ENCODE results near the gene B3GALNT2. TPM values are rescaled to one million over a fixed set of nuclear protein-coding genes. Genes with fewer than 3 reads are reported as not detected.

The B3GALNT2 gene
- total and polyA plus RNA-seq, 5 donors from 2014 or later, result 1.5 to 6.6 (median 4.8) TPM

- Histone ChIP-seq H3K9me3 (ENCODE audit: control insufficient read depth in 2 of 2, low read length in 2 of 2) (no peaks in the 10 kb centered on the region), H3K27ac (ENCODE audit: insufficient read depth, low read length, poor library complexity, severe bottlenecking) (no peak overlapping the region), H3K27me3 (ENCODE audit: control insufficient read depth, insufficient read depth, low read length) (no peaks in the 10 kb centered on the region), H3K36me3 (ENCODE audit: control insufficient read depth, insufficient read depth, low read length) (no peaks in the 10 kb centered on the region), H3K4me1 (ENCODE audit: control insufficient read depth, insufficient read depth, low read length, poor library complexity, severe bottlenecking) (peaks cover 14% of the 10 kb centered on the region), H3K4me3 (ENCODE audit: low read depth, low read length) (no peak overlapping the region)
- Mint-ChIP-seq H3K9me3 (no peaks in the 10 kb centered on the region), H3K36me3 (no peaks in the 10 kb centered on the region), H3K4me3 (peak overlapping the region in 1 of 4 donors; percentile 27), H3K27me3 (no peaks in the 10 kb centered on the region), H3K27ac (no peak overlapping the region), H3K4me1 (peaks cover 13 to 21% (median 16%) of the 10 kb centered on the region in 4 donors)
- ATAC-seq (ENCODE audit: low read depth in 2 of 2) (no peak), DNase-seq (no peak)
Observed at GRCh38 chr1:235500971-235501540, 3.2 kb downstream of the B3GALNT2 start.

- Mint-ChIP-seq H3K36me3 (peaks cover 11% of the 10 kb centered on the region), H3K4me1 (peaks cover 10 to 19% (median 14%) of the 10 kb centered on the region in 4 donors), H3K27me3 (no peaks in the 10 kb centered on the region), H3K9me3 (no peaks in the 10 kb centered on the region), H3K4me3 (no peak overlapping the region), H3K27ac (no peak overlapping the region)
- Histone ChIP-seq H3K27me3 (ENCODE audit: control insufficient read depth, insufficient read depth, low read length) (no peaks in the 10 kb centered on the region), H3K9me3 (ENCODE audit: control insufficient read depth in 2 of 2, low read length in 2 of 2) (no peaks in the 10 kb centered on the region), H3K27ac (ENCODE audit: insufficient read depth, low read length, poor library complexity, severe bottlenecking) (no peak overlapping the region), H3K4me1 (ENCODE audit: control insufficient read depth, insufficient read depth, low read length, poor library complexity, severe bottlenecking) (peaks cover 9% of the 10 kb centered on the region), H3K4me3 (ENCODE audit: low read depth, low read length) (no peak overlapping the region), H3K36me3 (ENCODE audit: control insufficient read depth, insufficient read depth, low read length) (peaks cover 2% of the 10 kb centered on the region)
- DNase-seq (no peak), ATAC-seq (ENCODE audit: low read depth in 2 of 2) (no peak)
Observed at GRCh38 chr1:235495551-235495950, 8.7 kb downstream of the B3GALNT2 start.

GRCh38 chr1:235495030-235495429 lies 9.2 kb downstream of the B3GALNT2 start:
- H3K9me3 Mint-ChIP-seq, result no peaks in the 10 kb centered on the region
- H3K27me3 Mint-ChIP-seq, result no peaks in the 10 kb centered on the region
- Histone ChIP-seq H3K4me1 (ENCODE audit: control insufficient read depth, insufficient read depth, low read length, poor library complexity, severe bottlenecking) (peaks cover 9% of the 10 kb centered on the region), H3K36me3 (ENCODE audit: control insufficient read depth, insufficient read depth, low read length) (peaks cover 2% of the 10 kb centered on the region), H3K27me3 (ENCODE audit: control insufficient read depth, insufficient read depth, low read length) (no peaks in the 10 kb centered on the region), H3K9me3 (ENCODE audit: control insufficient read depth in 2 of 2, low read length in 2 of 2) (no peaks in the 10 kb centered on the region), H3K27ac (ENCODE audit: insufficient read depth, low read length, poor library complexity, severe bottlenecking) (no peak overlapping the region), H3K4me3 (ENCODE audit: low read depth, low read length) (no peak overlapping the region)
- peaks cover 11% of the 10 kb centered on the region for H3K36me3 Mint-ChIP-seq
- ATAC-seq (ENCODE audit: low read depth in 2 of 2) (no peak), DNase-seq (no peak)
- peaks cover 10 to 19% (median 14%) of the 10 kb centered on the region in 4 donors for H3K4me1 Mint-ChIP-seq
- H3K4me3 Mint-ChIP-seq, result no peak overlapping the region
- no peak overlapping the region for H3K27ac Mint-ChIP-seq

- Histone ChIP-seq H3K36me3 (ENCODE audit: control insufficient read depth, insufficient read depth, low read length) (peaks cover 2% of the 10 kb centered on the region), H3K4me1 (ENCODE audit: control insufficient read depth, insufficient read depth, low read length, poor library complexity, severe bottlenecking) (peaks cover 9% of the 10 kb centered on the region), H3K9me3 (ENCODE audit: control insufficient read depth in 2 of 2, low read length in 2 of 2) (no peaks in the 10 kb centered on the region), H3K27me3 (ENCODE audit: control insufficient read depth, insufficient read depth, low read length) (no peaks in the 10 kb centered on the region), H3K4me3 (ENCODE audit: low read depth, low read length) (no peak overlapping the region), H3K27ac (ENCODE audit: insufficient read depth, low read length, poor library complexity, severe bottlenecking) (no peak overlapping the region)
- Mint-ChIP-seq H3K4me1 (peaks cover 10 to 19% (median 13%) of the 10 kb centered on the region in 4 donors), H3K36me3 (peaks cover 14% of the 10 kb centered on the region), H3K9me3 (no peaks in the 10 kb centered on the region), H3K4me3 (no peak overlapping the region), H3K27me3 (no peaks in the 10 kb centered on the region), H3K27ac (no peak overlapping the region)
- no peak for DNase-seq
- no peak for ATAC-seq (ENCODE audit: low read depth in 2 of 2)
Observed at GRCh38 chr1:235494531-235494930, 9.7 kb downstream of the B3GALNT2 start.

- Mint-ChIP-seq H3K27ac (no peak overlapping the region), H3K27me3 (no peaks in the 10 kb centered on the region), H3K36me3 (peaks cover 15% of the 10 kb centered on the region), H3K4me1 (peaks cover 8 to 19% (median 11%) of the 10 kb centered on the region in 4 donors), H3K4me3 (no peak overlapping the region), H3K9me3 (no peaks in the 10 kb centered on the region)
- Histone ChIP-seq H3K27ac (ENCODE audit: insufficient read depth, low read length, poor library complexity, severe bottlenecking) (no peak overlapping the region), H3K9me3 (ENCODE audit: control insufficient read depth in 2 of 2, low read length in 2 of 2) (no peaks in the 10 kb centered on the region), H3K4me1 (ENCODE audit: control insufficient read depth, insufficient read depth, low read length, poor library complexity, severe bottlenecking) (peaks cover 9% of the 10 kb centered on the region), H3K36me3 (ENCODE audit: control insufficient read depth, insufficient read depth, low read length) (peaks cover 2% of the 10 kb centered on the region), H3K4me3 (ENCODE audit: low read depth, low read length) (no peak overlapping the region), H3K27me3 (ENCODE audit: control insufficient read depth, insufficient read depth, low read length) (no peaks in the 10 kb centered on the region)
- DNase-seq, result no peak
- no peak for ATAC-seq (ENCODE audit: low read depth in 2 of 2)
Observed at GRCh38 chr1:235491644-235492043, 12.6 kb downstream of the B3GALNT2 start.

GRCh38 chr1:235486321-235486720 lies 17.9 kb downstream of the B3GALNT2 start:
- H3K27ac Mint-ChIP-seq, result no peak overlapping the region
- Histone ChIP-seq H3K4me3 (ENCODE audit: low read depth, low read length) (no peak overlapping the region), H3K9me3 (ENCODE audit: control insufficient read depth in 2 of 2, low read length in 2 of 2) (no peaks in the 10 kb centered on the region)

GRCh38 chr1:235485558-235485957 lies 18.7 kb downstream of the B3GALNT2 start:
- Histone ChIP-seq H3K36me3 (ENCODE audit: control insufficient read depth, insufficient read depth, low read length) (peaks cover 9% of the 10 kb centered on the region), H3K27me3 (ENCODE audit: control insufficient read depth, insufficient read depth, low read length) (no peaks in the 10 kb centered on the region), H3K4me1 (ENCODE audit: control insufficient read depth, insufficient read depth, low read length, poor library complexity, severe bottlenecking) (no peaks in the 10 kb centered on the region), H3K27ac (ENCODE audit: insufficient read depth, low read length, poor library complexity, severe bottlenecking) (no peak overlapping the region), H3K9me3 (ENCODE audit: control insufficient read depth in 2 of 2, low read length in 2 of 2) (no peaks in the 10 kb centered on the region), H3K4me3 (ENCODE audit: low read depth, low read length) (no peak overlapping the region)
- Mint-ChIP-seq H3K36me3 (peaks cover 23% of the 10 kb centered on the region), H3K4me3 (no peak overlapping the region), H3K27me3 (no peaks in the 10 kb centered on the region), H3K27ac (no peak overlapping the region), H3K9me3 (peaks cover 0 to 4% (median 0%) of the 10 kb centered on the region in 7 donors), H3K4me1 (peaks cover 0 to 2% (median 0%) of the 10 kb centered on the region in 4 donors)
- ATAC-seq (ENCODE audit: low read depth in 2 of 2) (no peak), DNase-seq (no peak)

More at GRCh38 chr1:235486321-235486720, 17.9 kb downstream of the B3GALNT2 start:
- H3K4me3 Mint-ChIP-seq, result no peak overlapping the region
- peaks cover 23% of the 10 kb centered on the region for H3K36me3 Mint-ChIP-seq
- H3K9me3 Mint-ChIP-seq, result peaks cover 0 to 4% (median 0%) of the 10 kb centered on the region in 7 donors
- H3K27ac ChIP-seq (ENCODE audit: insufficient read depth, low read length, poor library complexity, severe bottlenecking), result no peak overlapping the region
- peaks cover 9% of the 10 kb centered on the region for H3K36me3 ChIP-seq (ENCODE audit: control insufficient read depth, insufficient read depth, low read length)
- DNase-seq, result no peak
- H3K27me3 Mint-ChIP-seq, result no peaks in the 10 kb centered on the region
- H3K4me1 ChIP-seq (ENCODE audit: control insufficient read depth, insufficient read depth, low read length, poor library complexity, severe bottlenecking), result no peaks in the 10 kb centered on the region
- no peaks in the 10 kb centered on the region for H3K27me3 ChIP-seq (ENCODE audit: control insufficient read depth, insufficient read depth, low read length)
- peaks cover 0 to 2% (median 0%) of the 10 kb centered on the region in 4 donors for H3K4me1 Mint-ChIP-seq
- ATAC-seq (ENCODE audit: low read depth in 2 of 2), result no peak

- peaks cover 33% of the 10 kb centered on the region for H3K36me3 Mint-ChIP-seq
- Histone ChIP-seq H3K27ac (ENCODE audit: insufficient read depth, low read length, poor library complexity, severe bottlenecking) (no peak overlapping the region), H3K36me3 (ENCODE audit: control insufficient read depth, insufficient read depth, low read length) (peaks cover 22% of the 10 kb centered on the region), H3K9me3 (ENCODE audit: control insufficient read depth in 2 of 2, low read length in 2 of 2) (no peaks in the 10 kb centered on the region), H3K4me1 (ENCODE audit: control insufficient read depth, insufficient read depth, low read length, poor library complexity, severe bottlenecking) (no peaks in the 10 kb centered on the region), H3K4me3 (ENCODE audit: low read depth, low read length) (no peak overlapping the region), H3K27me3 (ENCODE audit: control insufficient read depth, insufficient read depth, low read length) (no peaks in the 10 kb centered on the region)
- H3K27ac Mint-ChIP-seq, result no peak overlapping the region
- no peak overlapping the region for H3K4me3 Mint-ChIP-seq
- peaks cover 0 to 2% (median 0%) of the 10 kb centered on the region in 4 donors for H3K4me1 Mint-ChIP-seq
- H3K27me3 Mint-ChIP-seq, result no peaks in the 10 kb centered on the region
- ATAC-seq (ENCODE audit: low read depth in 2 of 2), result no peak
- peaks cover 0 to 4% (median 0%) of the 10 kb centered on the region in 7 donors for H3K9me3 Mint-ChIP-seq
- DNase-seq, result no peak
Observed at GRCh38 chr1:235483090-235483489, 21.2 kb downstream of the B3GALNT2 start.

Data from CD4-positive, CD25-positive, alpha-beta regulatory T cell (primary cell).